Left ventricle myocardium inferior (tissue), 1 donor: ENCODE data around the gene CCDC38. TPM values are rescaled to one million over a fixed set of nuclear protein-coding genes. Genes with fewer than 3 reads are reported as not detected.
"Not testable (repeated sequence)": the region's sequence is repeated elsewhere in the genome, so short reads cannot be mapped to it uniquely, and the experiment has no call there.

ENCODE experiments used
- DNase-seq: peaks from one replicate; pipeline ENCODE4 v3.0.0-alpha.2; 2020
- H3K27ac ChIP-seq: fragments of 200-600 bp; replicated peaks from 2 replicates; pipeline ENCODE4 v1.8.0; 2021
- H3K27me3 ChIP-seq: fragments of 200-600 bp; 2 replicates; pipeline ENCODE4 v1.8.0; 2021; ENCODE audit warnings: low read depth
- H3K36me3 ChIP-seq: fragments of 200-600 bp; 2 replicates; pipeline ENCODE4 v1.8.0; 2021
- H3K4me1 ChIP-seq: fragments of 200-600 bp; 2 replicates; pipeline ENCODE4 v1.8.0; 2021
- H3K4me3 ChIP-seq: fragments of 200-600 bp; 2 replicates; pipeline ENCODE4 v1.8.0; 2021; ENCODE audit warnings: mild to moderate bottlenecking, moderate library complexity
- H3K9me3 ChIP-seq: fragments of 200-600 bp; replicated peaks from 2 replicates; pipeline ENCODE4 v1.8.0; 2021
- CTCF ChIP-seq: fragments of 200-600 bp; IDR thresholded peaks from 2 replicates; pipeline ENCODE4 v1.8.0; 2021; ENCODE audit warnings: antibody characterized with exemption, mild to moderate bottlenecking, borderline replicate concordance
- intact Hi-C: fragments of 100-400 bp; cut with micrococcal nuclease; formaldehyde crosslinking; loops from one replicate; pipeline ENCODE4 v1.11.0; 2022
- total RNA-seq: library from RNA; stranded (reverse); fragmentation: NEBNext Ultra II Directional; extraction: Animal tissue kit (Norgen Biotek cat#: 25700); gene quantifications from one replicate; pipeline ENCODE4 v1.2.1, GENCODE V29; 2021
- donor health status: DM: no; HTN: yes; CAD: no; lungs with severe emphysema.

Gene CCDC38
- total RNA-seq, 1 donor from 2014 or later = 0.22 TPM

DNA sequence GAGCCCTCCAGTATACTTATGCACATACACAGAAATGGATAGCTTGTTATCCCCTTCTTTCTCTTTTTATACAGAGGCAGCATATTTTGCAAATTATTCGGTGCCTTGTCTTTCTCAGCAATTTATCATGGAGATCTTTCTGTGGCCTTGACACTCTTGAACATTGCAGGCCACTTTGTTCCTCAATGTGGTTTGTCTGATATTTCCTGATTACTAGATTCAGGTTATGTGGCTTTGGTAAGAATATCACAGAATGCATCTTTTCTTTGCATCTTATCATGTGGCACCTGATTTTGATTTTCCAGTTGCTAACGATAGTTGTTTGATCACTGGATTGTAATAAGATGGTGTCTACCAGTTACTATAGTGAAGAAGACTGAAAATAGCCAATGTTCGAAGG lies 90.8 kb downstream of the CCDC38 start:
- TF ChIP-seq CTCF = no peak
- DNase-seq = no peak
- intact Hi-C loops = loop anchor here (10.0 kb wide), 1 partner anchor 617 kb away; no protein-coding TSS in a partner anchor
- no peak overlapping the region for H3K27ac ChIP-seq
- H3K36me3 ChIP-seq = no peaks in the 10 kb centered on the region
- no peaks in the 10 kb centered on the region for H3K9me3 ChIP-seq
- no peaks in the 10 kb centered on the region for H3K27me3 ChIP-seq
- H3K4me3 ChIP-seq = no peak overlapping the region
- H3K4me1 ChIP-seq = no peaks in the 10 kb centered on the region

DNA sequence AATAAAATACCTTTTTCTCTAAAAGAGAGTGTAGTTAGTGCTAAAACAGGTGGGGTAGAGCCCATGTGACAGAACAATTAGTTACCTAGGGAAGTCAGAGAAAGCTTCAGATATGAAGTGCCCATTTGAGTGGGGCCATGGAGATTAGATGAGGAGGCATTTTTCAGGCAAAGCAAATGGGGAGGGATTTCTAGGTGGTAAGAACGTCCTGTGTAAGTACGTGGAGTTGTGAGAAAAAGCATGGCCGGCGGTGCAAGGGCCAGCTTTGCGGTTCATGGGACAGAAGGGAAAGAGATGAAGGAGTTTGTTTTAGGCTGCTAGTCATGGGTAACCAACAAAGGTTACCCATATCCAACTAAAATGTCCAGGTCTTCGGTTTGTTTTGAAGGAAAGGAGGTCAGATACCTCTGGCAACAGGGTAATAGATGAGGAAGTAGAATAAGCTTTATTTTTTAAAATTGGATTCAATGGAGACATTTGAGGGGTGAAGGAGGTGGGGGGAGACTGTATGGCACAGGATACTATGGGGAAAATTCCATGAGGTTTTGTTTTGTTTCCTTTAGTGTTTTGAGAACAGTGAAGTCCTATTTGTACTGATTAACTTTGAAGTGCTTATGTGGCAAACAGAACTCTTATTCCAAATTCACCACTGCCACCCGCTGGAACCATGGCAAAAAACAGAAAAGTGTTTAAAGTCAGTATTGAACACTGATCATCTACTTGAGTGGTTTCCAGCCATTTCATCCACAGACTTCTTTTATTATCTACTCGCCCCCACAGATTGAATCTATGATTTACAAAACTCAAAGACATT lies 93.6 kb downstream of the CCDC38 start:
- TF ChIP-seq CTCF = peak; percentile 16
- Histone ChIP-seq H3K4me1 (no peaks in the 10 kb centered on the region), H3K36me3 (no peaks in the 10 kb centered on the region), H3K4me3 (no peak overlapping the region), H3K27ac (no peak overlapping the region), H3K27me3 (peaks cover 15% of the 10 kb centered on the region), H3K9me3 (no peaks in the 10 kb centered on the region)
- intact Hi-C loops = no loop called here
- no peak for DNase-seq

DNA sequence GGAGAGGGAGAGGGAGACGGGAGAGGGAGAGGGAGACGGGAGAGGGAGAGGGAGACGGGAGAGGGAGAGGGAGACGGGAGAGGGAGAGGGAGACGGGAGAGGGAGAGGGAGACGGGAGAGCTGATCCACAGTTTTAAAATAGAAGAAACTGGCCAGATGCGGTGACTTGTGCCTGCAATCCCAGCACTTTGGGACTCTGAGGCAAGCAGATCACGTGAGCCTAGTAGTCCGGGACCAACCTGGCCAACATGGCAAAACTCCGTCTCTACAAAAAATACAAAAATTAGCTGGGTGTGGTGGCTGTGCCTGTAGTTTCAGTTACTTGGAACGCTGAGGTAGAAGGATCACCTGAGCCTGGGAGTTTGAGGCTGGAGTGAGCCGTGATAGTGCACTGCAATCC lies 100.0 kb downstream of the CCDC38 start:
- H3K36me3 ChIP-seq, intact Hi-C loops, H3K9me3 ChIP-seq, H3K27ac ChIP-seq, DNase-seq, H3K4me1 ChIP-seq, H3K4me3 ChIP-seq: not testable (repeated sequence)
- peaks cover 15% of the 10 kb centered on the region for H3K27me3 ChIP-seq

DNA sequence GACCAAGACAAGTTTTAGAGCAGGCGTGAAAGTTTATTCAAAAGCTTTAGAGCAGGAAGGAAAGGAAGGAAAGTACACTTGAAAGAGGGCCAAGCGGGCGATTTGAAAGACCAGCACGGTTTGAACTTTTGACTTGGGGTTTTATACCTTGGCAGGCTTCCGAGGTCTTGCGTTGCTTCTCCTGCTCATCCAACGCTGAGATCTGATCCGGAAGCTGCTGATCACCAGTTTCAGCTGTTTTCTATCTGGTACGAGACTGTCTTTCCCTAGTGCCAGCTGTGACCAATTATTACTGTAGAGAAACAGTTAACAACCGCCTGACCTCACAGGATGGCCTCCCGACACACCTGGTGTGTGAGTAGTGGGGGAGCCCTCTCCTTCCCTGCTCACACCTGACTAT lies 104.3 kb downstream of the CCDC38 start:
- Histone ChIP-seq H3K27ac (no peak overlapping the region), H3K9me3 (no peaks in the 10 kb centered on the region), H3K36me3 (no peaks in the 10 kb centered on the region), H3K4me1 (no peaks in the 10 kb centered on the region), H3K4me3 (no peak overlapping the region), H3K27me3 (no peaks in the 10 kb centered on the region)
- intact Hi-C loops = no loop called here
- TF ChIP-seq CTCF = no peak
- no peak for DNase-seq

- TF ChIP-seq CTCF = no peak
- intact Hi-C loops = no loop called here
Measured at GRCh38 chr12:95837240-95838038, 105.0 kb downstream of the CCDC38 start.

More at GRCh38 chr12:95837240-95838038, 105.0 kb downstream of the CCDC38 start:
- H3K36me3 ChIP-seq = no peaks in the 10 kb centered on the region
- no peaks in the 10 kb centered on the region for H3K9me3 ChIP-seq
- no peak overlapping the region for H3K27ac ChIP-seq
- H3K27me3 ChIP-seq = no peaks in the 10 kb centered on the region
- H3K4me1 ChIP-seq = no peaks in the 10 kb centered on the region
- no peak for DNase-seq
- H3K4me3 ChIP-seq = no peak overlapping the region
